Ishikawa (cell line): ENCODE data around the gene TTPAL.

Experiments used
- CEBPB ChIP-seq: IDR thresholded peaks from 2 replicates; pipeline ENCODE4 v1.6.1; 2012
- CREB1 ChIP-seq: IDR thresholded peaks from 2 replicates; pipeline ENCODE4 v1.6.1; 2012; ENCODE audit warnings: low read depth
- EGR1 ChIP-seq: IDR thresholded peaks from 2 replicates; pipeline ENCODE4 v1.6.1; 2012
- EP300 ChIP-seq: IDR thresholded peaks from 2 replicates; pipeline ENCODE4 v1.6.1; 2012; ENCODE audit warnings: borderline replicate concordance
- MAX ChIP-seq: IDR thresholded peaks from 2 replicates; pipeline ENCODE4 v1.6.1; 2012
- NFIC ChIP-seq: IDR thresholded peaks from 2 replicates; pipeline ENCODE4 v1.6.1; 2012
- RAD21 ChIP-seq: IDR thresholded peaks from 2 replicates; pipeline ENCODE4 v1.6.1; 2012; ENCODE audit warnings: low read depth
- REST ChIP-seq: IDR thresholded peaks from 2 replicates; pipeline ENCODE4 v1.6.1; 2012; ENCODE audit warnings: low read depth, mild to moderate bottlenecking
- TAF1 ChIP-seq: IDR thresholded peaks from 2 replicates; pipeline ENCODE4 v1.6.1; 2012; ENCODE audit warnings: low read depth, mild to moderate bottlenecking
- TCF12 ChIP-seq: IDR thresholded peaks from 2 replicates; pipeline ENCODE4 v1.6.1; 2012; ENCODE audit warnings: low read depth
- TEAD4 ChIP-seq: IDR thresholded peaks from 2 replicates; pipeline ENCODE4 v1.6.1; 2012
- USF1 ChIP-seq: IDR thresholded peaks from 2 replicates; pipeline ENCODE4 v1.6.1; 2012
- YY1 ChIP-seq: IDR thresholded peaks from 2 replicates; pipeline ENCODE4 v1.6.1; 2012; ENCODE audit warnings: low read depth

- no peak for TF ChIP-seq TCF12
- TF ChIP-seq TEAD4, result no peak
- TF ChIP-seq CREB1, result no peak
- no peak for TF ChIP-seq NFIC
- TF ChIP-seq MAX, result no peak
- no peak for TF ChIP-seq REST
- no peak for TF ChIP-seq RAD21
- TF ChIP-seq CEBPB, result no peak
- no peak for TF ChIP-seq TAF1
- no peak for TF ChIP-seq USF1
- TF ChIP-seq EP300, result no peak
- TF ChIP-seq YY1, result no peak
- TF ChIP-seq EGR1, result no peak
These were observed 42.6 kb downstream of the TTPAL start for GRCh38 chr20:44518248-44518647.
